Ishikawa (cell line): ENCODE results near the gene PIGM.

Experiments used
- CEBPB ChIP-seq: IDR thresholded peaks from 2 replicates; pipeline ENCODE4 v1.6.1; 2012
- CREB1 ChIP-seq: IDR thresholded peaks from 2 replicates; pipeline ENCODE4 v1.6.1; 2012; ENCODE audit warnings: low read depth
- EGR1 ChIP-seq: IDR thresholded peaks from 2 replicates; pipeline ENCODE4 v1.6.1; 2012
- EP300 ChIP-seq: IDR thresholded peaks from 2 replicates; pipeline ENCODE4 v1.6.1; 2012; ENCODE audit warnings: borderline replicate concordance
- FOXM1 ChIP-seq: IDR thresholded peaks from 2 replicates; pipeline ENCODE4 v1.6.1; 2012; ENCODE audit warnings: low read depth, borderline replicate concordance
- NFIC ChIP-seq: IDR thresholded peaks from 2 replicates; pipeline ENCODE4 v1.6.1; 2012
- RAD21 ChIP-seq: IDR thresholded peaks from 2 replicates; pipeline ENCODE4 v1.6.1; 2012; ENCODE audit warnings: low read depth
- TAF1 ChIP-seq: IDR thresholded peaks from 2 replicates; pipeline ENCODE4 v1.6.1; 2012; ENCODE audit warnings: low read depth, mild to moderate bottlenecking
- TCF12 ChIP-seq: IDR thresholded peaks from 2 replicates; pipeline ENCODE4 v1.6.1; 2012; ENCODE audit warnings: low read depth
- TEAD4 ChIP-seq: IDR thresholded peaks from 2 replicates; pipeline ENCODE4 v1.6.1; 2012
- YY1 ChIP-seq: IDR thresholded peaks from 2 replicates; pipeline ENCODE4 v1.6.1; 2012; ENCODE audit warnings: low read depth
- ZBTB7A ChIP-seq: IDR thresholded peaks from 2 replicates; pipeline ENCODE4 v1.6.1; 2012; ENCODE audit warnings: low read depth
- TF ChIP-seq, protein P1 (sequence below): IDR thresholded peaks from 2 replicates; pipeline ENCODE4 v1.6.1; 2012
- TF ChIP-seq, protein P2 (sequence below): IDR thresholded peaks from 2 replicates; pipeline ENCODE4 v1.6.1; 2012; ENCODE audit warnings: low read depth, mild to moderate bottlenecking

DNA sequence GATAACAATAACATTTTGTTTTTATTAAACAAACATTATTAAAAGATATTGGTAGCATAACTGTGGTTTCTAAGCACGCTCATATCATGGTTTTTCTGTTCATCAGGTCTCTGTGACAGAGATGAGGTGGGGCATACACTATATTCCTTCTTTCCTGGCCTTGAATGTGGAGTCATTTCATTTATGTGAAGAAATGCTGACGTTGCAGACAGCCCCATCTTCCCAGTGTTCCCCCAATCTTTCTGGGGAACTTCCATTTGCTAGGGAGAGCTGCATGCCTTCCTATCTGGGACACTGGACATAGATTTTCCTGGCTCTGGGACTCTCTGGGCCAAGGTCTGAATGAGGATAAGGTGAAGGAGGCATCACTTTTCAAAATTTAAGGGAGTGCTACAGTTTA is 30.4 kb downstream of the PIGM start:
- TF ChIP-seq RAD21 (no peak), EP300 (no peak), CREB1 (no peak), FOXM1 (no peak), NFIC (no peak), TEAD4 (no peak), EGR1 (no peak), YY1 (no peak), TAF1 (no peak), ZBTB7A (no peak), CEBPB (no peak), TCF12 (no peak)
- TF ChIP-seq, protein P1, sequence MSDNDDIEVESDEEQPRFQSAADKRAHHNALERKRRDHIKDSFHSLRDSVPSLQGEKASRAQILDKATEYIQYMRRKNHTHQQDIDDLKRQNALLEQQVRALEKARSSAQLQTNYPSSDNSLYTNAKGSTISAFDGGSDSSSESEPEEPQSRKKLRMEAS = no peak
- TF ChIP-seq, protein P2, sequence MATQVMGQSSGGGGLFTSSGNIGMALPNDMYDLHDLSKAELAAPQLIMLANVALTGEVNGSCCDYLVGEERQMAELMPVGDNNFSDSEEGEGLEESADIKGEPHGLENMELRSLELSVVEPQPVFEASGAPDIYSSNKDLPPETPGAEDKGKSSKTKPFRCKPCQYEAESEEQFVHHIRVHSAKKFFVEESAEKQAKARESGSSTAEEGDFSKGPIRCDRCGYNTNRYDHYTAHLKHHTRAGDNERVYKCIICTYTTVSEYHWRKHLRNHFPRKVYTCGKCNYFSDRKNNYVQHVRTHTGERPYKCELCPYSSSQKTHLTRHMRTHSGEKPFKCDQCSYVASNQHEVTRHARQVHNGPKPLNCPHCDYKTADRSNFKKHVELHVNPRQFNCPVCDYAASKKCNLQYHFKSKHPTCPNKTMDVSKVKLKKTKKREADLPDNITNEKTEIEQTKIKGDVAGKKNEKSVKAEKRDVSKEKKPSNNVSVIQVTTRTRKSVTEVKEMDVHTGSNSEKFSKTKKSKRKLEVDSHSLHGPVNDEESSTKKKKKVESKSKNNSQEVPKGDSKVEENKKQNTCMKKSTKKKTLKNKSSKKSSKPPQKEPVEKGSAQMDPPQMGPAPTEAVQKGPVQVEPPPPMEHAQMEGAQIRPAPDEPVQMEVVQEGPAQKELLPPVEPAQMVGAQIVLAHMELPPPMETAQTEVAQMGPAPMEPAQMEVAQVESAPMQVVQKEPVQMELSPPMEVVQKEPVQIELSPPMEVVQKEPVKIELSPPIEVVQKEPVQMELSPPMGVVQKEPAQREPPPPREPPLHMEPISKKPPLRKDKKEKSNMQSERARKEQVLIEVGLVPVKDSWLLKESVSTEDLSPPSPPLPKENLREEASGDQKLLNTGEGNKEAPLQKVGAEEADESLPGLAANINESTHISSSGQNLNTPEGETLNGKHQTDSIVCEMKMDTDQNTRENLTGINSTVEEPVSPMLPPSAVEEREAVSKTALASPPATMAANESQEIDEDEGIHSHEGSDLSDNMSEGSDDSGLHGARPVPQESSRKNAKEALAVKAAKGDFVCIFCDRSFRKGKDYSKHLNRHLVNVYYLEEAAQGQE = no peak
